H9 (cell line): ENCODE measurements around the gene FAM151A. TPM values are rescaled to one million over a fixed set of nuclear protein-coding genes. Genes with fewer than 3 reads are reported as not detected.

Source experiments
- DNase-seq: peaks from one replicate; pipeline ENCODE4 v3.0.0-alpha.2; 2017
- H2AFZ ChIP-seq: one replicate; pipeline ENCODE4 v1.6.1; 2013; ENCODE audit warnings: mild to moderate bottlenecking, low read length, control low read depth, moderate library complexity
- H2AK5ac ChIP-seq: 2 replicates; pipeline ENCODE4 v1.6.1; 2013; ENCODE audit warnings: low read length, control low read depth, mixed read lengths; ENCODE audit not compliant: insufficient read length
- H2BK120ac ChIP-seq: one replicate; pipeline ENCODE4 v1.6.1; 2013; ENCODE audit warnings: low read depth, mild to moderate bottlenecking, low read length, control low read depth, inconsistent platforms; ENCODE audit not compliant: poor library complexity, severe bottlenecking
- H2BK12ac ChIP-seq: 2 replicates; pipeline ENCODE4 v1.6.1; 2013; ENCODE audit warnings: low read length, control low read depth, mixed read lengths, low read depth; ENCODE audit not compliant: insufficient read length
- H2BK15ac ChIP-seq: 2 replicates; pipeline ENCODE4 v1.6.1; 2013; ENCODE audit warnings: low read depth, low read length, control low read depth
- H2BK20ac ChIP-seq: one replicate; pipeline ENCODE4 v1.6.1; 2013; ENCODE audit warnings: low read depth, mild to moderate bottlenecking, low read length, control low read depth, inconsistent platforms; ENCODE audit not compliant: poor library complexity, severe bottlenecking
- H2BK5ac ChIP-seq: 2 replicates; pipeline ENCODE4 v1.6.1; 2013; ENCODE audit warnings: low read length, control low read depth, mixed read lengths; ENCODE audit not compliant: insufficient read length
- H3K14ac ChIP-seq: 2 replicates; pipeline ENCODE4 v1.6.1; 2013; ENCODE audit warnings: low read length, control low read depth; ENCODE audit not compliant: insufficient read depth
- H3K18ac ChIP-seq: 2 replicates; pipeline ENCODE4 v1.6.1; 2013; ENCODE audit warnings: low read depth, mild to moderate bottlenecking, mixed read lengths, low read length, control low read depth; ENCODE audit not compliant: insufficient read length
- H3K23ac ChIP-seq: 2 replicates; pipeline ENCODE4 v1.6.1; 2013; ENCODE audit warnings: low read length, control low read depth, mixed read lengths, low read depth; ENCODE audit not compliant: insufficient read length
- H3K23me2 ChIP-seq: 2 replicates; pipeline ENCODE4 v1.6.1; 2013; ENCODE audit warnings: low read depth, mild to moderate bottlenecking, mixed read lengths, low read length, control low read depth; ENCODE audit not compliant: insufficient read length, poor library complexity, severe bottlenecking
- H3K27ac ChIP-seq: 2 replicates; pipeline ENCODE4 v1.5.1; 2013; ENCODE audit warnings: low read length, control low read depth, mixed read lengths, low read depth; ENCODE audit not compliant: insufficient read length
- H3K27me3 ChIP-seq: 2 replicates; pipeline ENCODE4 v1.6.1; 2013; ENCODE audit warnings: low read length, control low read depth, inconsistent platforms; ENCODE audit not compliant: insufficient read depth
- H3K4ac ChIP-seq: 2 replicates; pipeline ENCODE4 v1.6.1; 2013; ENCODE audit warnings: low read depth, mild to moderate bottlenecking, control low read depth, inconsistent platforms, low read length, moderate library complexity
- H3K4me1 ChIP-seq: 2 replicates; pipeline ENCODE4 v1.6.1; 2013; ENCODE audit warnings: low read length, control low read depth, inconsistent platforms; ENCODE audit not compliant: insufficient read depth
- H3K4me2 ChIP-seq: 2 replicates; pipeline ENCODE4 v1.6.1; 2013; ENCODE audit warnings: low read length, control low read depth, mixed read lengths; ENCODE audit not compliant: insufficient read length, insufficient read depth
- H3K56ac ChIP-seq: 2 replicates; pipeline ENCODE4 v1.6.1; 2013; ENCODE audit warnings: low read depth, mild to moderate bottlenecking, mixed read lengths, low read length, control low read depth; ENCODE audit not compliant: insufficient read length
- H3K79me1 ChIP-seq: 2 replicates; pipeline ENCODE4 v1.6.1; 2013; ENCODE audit warnings: low read depth, mild to moderate bottlenecking, moderate library complexity, low read length, control low read depth, inconsistent platforms; ENCODE audit not compliant: insufficient read depth, poor library complexity, severe bottlenecking
- H3K79me2 ChIP-seq: 2 replicates; pipeline ENCODE4 v1.6.1; 2013; ENCODE audit warnings: low read length, control low read depth, inconsistent platforms; ENCODE audit not compliant: insufficient read depth
- H3K9ac ChIP-seq: 2 replicates; pipeline ENCODE4 v1.6.1; 2013; ENCODE audit warnings: low read length, control low read depth, mixed read lengths; ENCODE audit not compliant: insufficient read length; ENCODE audit errors: extremely low read depth
- H3K9me3 ChIP-seq: one replicate; pipeline ENCODE4 v1.6.1; 2013; ENCODE audit warnings: low read depth, low read length, inconsistent platforms; ENCODE audit not compliant: control insufficient read depth
- H3T11ph ChIP-seq: one replicate; pipeline ENCODE4 v1.6.1; 2013; ENCODE audit warnings: mild to moderate bottlenecking, low read length, control low read depth, inconsistent platforms
- H4K20me1 ChIP-seq: one replicate; pipeline ENCODE4 v1.6.1; 2013; ENCODE audit not compliant: control insufficient read depth, insufficient read length, insufficient read depth
- H4K5ac ChIP-seq: 2 replicates; pipeline ENCODE4 v1.6.1; 2013; ENCODE audit warnings: low read depth, mild to moderate bottlenecking, mixed read lengths, low read length, control low read depth; ENCODE audit not compliant: insufficient read length
- H4K8ac ChIP-seq: replicated peaks from 2 replicates; pipeline ENCODE4 v1.6.1; 2013; ENCODE audit warnings: low read length, control low read depth, mixed read lengths, low read depth; ENCODE audit not compliant: insufficient read length
- H4K91ac ChIP-seq: 2 replicates; pipeline ENCODE4 v1.6.1; 2013; ENCODE audit warnings: low read depth, mild to moderate bottlenecking, moderate library complexity, mixed read lengths, low read length, control low read depth; ENCODE audit not compliant: insufficient read length
- H3K27ac Mint-ChIP-seq, 3 experiments: 2 replicates in 2 of 3; 3 replicates in 1 of 3; pipeline ENCODE4 v1.8.0; 2020 to 2021; ENCODE audit warnings: mixed read lengths in 3 of 3, mild to moderate bottlenecking in 1 of 3, moderate library complexity in 1 of 3
- H3K27me3 Mint-ChIP-seq: 2 replicates; pipeline ENCODE4 v1.8.0; 2021; ENCODE audit warnings: low read depth, mild to moderate bottlenecking, moderate library complexity, mixed read lengths
- H3K36me3 Mint-ChIP-seq, 3 experiments: 2 replicates in 2 of 3; 3 replicates in 1 of 3; pipeline ENCODE4 v1.8.0; 2020 to 2021; ENCODE audit warnings: low read depth in 3 of 3, mixed read lengths in 3 of 3; ENCODE audit not compliant: insufficient read depth in 1 of 3
- H3K4me1 Mint-ChIP-seq, 2 experiments: 2 replicates each; pipeline ENCODE4 v1.8.0; 2020; ENCODE audit warnings: mixed read lengths in 2 of 2
- H3K4me3 Mint-ChIP-seq, 2 experiments: 2 replicates in 1 of 2; 3 replicates in 1 of 2; pipeline ENCODE4 v1.8.0; 2020 to 2021; ENCODE audit warnings: mild to moderate bottlenecking in 2 of 2, mixed read lengths in 2 of 2, moderate library complexity in 1 of 2
- H3K9me3 Mint-ChIP-seq, 2 experiments: 2 replicates in 1 of 2; 3 replicates in 1 of 2; pipeline ENCODE4 v1.8.0; 2020; ENCODE audit warnings: mild to moderate bottlenecking in 2 of 2, mixed read lengths in 2 of 2, moderate library complexity in 1 of 2
- CTCF ChIP-seq: fragments of 200-600 bp; sonication (generic); conservative IDR thresholded peaks from 3 replicates; pipeline ENCODE4 v1.8.0; 2021; ENCODE audit warnings: antibody characterized with exemption, mild to moderate bottlenecking
- WGBS: extraction: QIAGEN DNeasy Blood & Tissue Kit; methylation state at CpG from one replicate; pipeline ENCODE4 v1.1.7; 2013; ENCODE audit warnings: missing lambda C conversion rate, low lambda C conversion rate, mixed read lengths; ENCODE audit not compliant: insufficient read length; ENCODE audit errors: extremely low coverage; 5-methylcytosine and 5-hydroxymethylcytosine counted together
- total RNA-seq: library from RNA; stranded (reverse); gene quantifications from 2 replicates; pipeline ENCODE4 v1.2.1, GENCODE V29; 2021

FAM151A gene
- total RNA-seq, 1 experiment from 2014 or later, result not detected

- WGBS, result no CpG with 5 or more reads among the region's 4 CpGs
- H3K23ac ChIP-seq, result no peak overlapping the region
- Mint-ChIP-seq H3K4me1 (no peaks in the 10 kb centered on the region), H3K27ac (no peak overlapping the region; a peak in 1 of 7 replicates), H3K9me3 (peaks cover 6% of the 10 kb centered on the region in 2 experiments), H3K4me3 (no peak overlapping the region), H3K36me3 (0 out of 7 replicates have a peak, but pooled peaks cover 0 to 3% (median under 1%) of the 10 kb centered on the region in 3 experiments), H3K27me3 (peaks cover 2% of the 10 kb centered on the region; the same call in 1 of the 2 replicates)
- no peak overlapping the region for H2BK15ac ChIP-seq
- no peak overlapping the region for H3T11ph ChIP-seq
- H2BK20ac ChIP-seq, result no peak overlapping the region
- no peaks in the 10 kb centered on the region for H4K20me1 ChIP-seq
- H3K14ac ChIP-seq, result no peak overlapping the region
- H2AFZ ChIP-seq, result no peak overlapping the region
- no peak overlapping the region for H3K4ac ChIP-seq
- no peak overlapping the region for H2BK12ac ChIP-seq
- TF ChIP-seq CTCF, result no peak
- H4K91ac ChIP-seq, result no peak overlapping the region
- H3K27ac ChIP-seq, result no peak overlapping the region
- no peak overlapping the region for H3K56ac ChIP-seq
- H3K18ac ChIP-seq, result no peak overlapping the region
- H2BK5ac ChIP-seq, result no peak overlapping the region
- H3K4me2 ChIP-seq, result no peak overlapping the region
- H3K9me3 ChIP-seq, result no peaks in the 10 kb centered on the region
- no peak overlapping the region for H2AK5ac ChIP-seq
- H4K8ac ChIP-seq, result no peak overlapping the region
- no peak for DNase-seq
- no peaks in the 10 kb centered on the region for H3K27me3 ChIP-seq
- H3K9ac ChIP-seq, result no peak overlapping the region
- H3K79me1 ChIP-seq, result no peaks in the 10 kb centered on the region
- H3K4me1 ChIP-seq, result no peaks in the 10 kb centered on the region
- no peak overlapping the region for H2BK120ac ChIP-seq
- H3K23me2 ChIP-seq, result no peaks in the 10 kb centered on the region
- no peak overlapping the region for H4K5ac ChIP-seq
- no peaks in the 10 kb centered on the region for H3K79me2 ChIP-seq
These were observed 40.4 kb upstream of the FAM151A start for GRCh38 chr1:54663725-54664124.
